Lower lobe of right lung (tissue), 2 donors: ENCODE data around the gene PLTP. TPM values are rescaled to one million over a fixed set of nuclear protein-coding genes. Genes with fewer than 3 reads are reported as not detected.

Source experiments
- ATAC-seq, 2 donors: fragments of 200-7000 bp; cut with Tn5 transposase; one replicate each; pipeline ENCODE4 v1.9.1; 2020 to 2022; ENCODE audit warnings: mild to moderate bottlenecking in 2 of 2, moderate library complexity in 2 of 2
- DNase-seq: peaks from one replicate; pipeline ENCODE4 v3.0.0-alpha.2; 2020
- H3K27ac ChIP-seq: fragments of 200-600 bp; one replicate; pipeline ENCODE4 v1.8.0; 2022
- H3K27me3 ChIP-seq: fragments of 200-600 bp; one replicate; pipeline ENCODE4 v1.8.0; 2022; ENCODE audit warnings: low read depth
- H3K36me3 ChIP-seq: fragments of 200-600 bp; one replicate; pipeline ENCODE4 v1.8.0; 2022; ENCODE audit warnings: mild to moderate bottlenecking
- H3K4me1 ChIP-seq: fragments of 200-600 bp; one replicate; pipeline ENCODE4 v1.8.0; 2022
- H3K4me3 ChIP-seq: fragments of 200-600 bp; one replicate; pipeline ENCODE4 v1.8.0; 2022; ENCODE audit warnings: mild to moderate bottlenecking
- H3K9me3 ChIP-seq: fragments of 200-600 bp; one replicate; pipeline ENCODE4 v1.8.0; 2022
- CTCF ChIP-seq: fragments of 200-600 bp; IDR thresholded peaks from one replicate; pipeline ENCODE4 v1.8.0; 2022; ENCODE audit warnings: antibody characterized with exemption, mild to moderate bottlenecking
- intact Hi-C: fragments of 100-400 bp; cut with DNase I; formaldehyde crosslinking; loops from one replicate; pipeline ENCODE4 v1.11.0; 2022
- total RNA-seq: library from RNA; stranded (reverse); fragmentation: NEBNext Ultra II Directional; extraction: Animal tissue kit (Norgen Biotek cat#: 25700); gene quantifications from one replicate; pipeline ENCODE4 v1.2.1, GENCODE V29; 2021
- donor health status: DM: no; HTN: yes; CAD: no; lungs with severe emphysema.

Gene PLTP
- total RNA-seq, 1 donor from 2014 or later, result 145 TPM

GRCh38 chr20:45850238-45850637 lies 61.7 kb downstream of the PLTP start:
- H3K36me3 ChIP-seq, result peaks cover 66% of the 10 kb centered on the region
- H3K4me3 ChIP-seq, result no peak overlapping the region
- no peaks in the 10 kb centered on the region for H3K9me3 ChIP-seq
- no peaks in the 10 kb centered on the region for H3K27me3 ChIP-seq
- no peak for ATAC-seq
- no peak for DNase-seq
- no peak for TF ChIP-seq CTCF
- H3K27ac ChIP-seq, result no peak overlapping the region
- peaks cover 3% of the 10 kb centered on the region for H3K4me1 ChIP-seq
- intact Hi-C loops, result no loop called here

- Histone ChIP-seq H3K27ac (no peak overlapping the region), H3K27me3 (no peaks in the 10 kb centered on the region), H3K36me3 (peaks cover 70% of the 10 kb centered on the region), H3K9me3 (no peaks in the 10 kb centered on the region), H3K4me3 (no peak overlapping the region), H3K4me1 (no peaks in the 10 kb centered on the region)
- DNase-seq (no peak), ATAC-seq (no peak)
- no peak for TF ChIP-seq CTCF
- intact Hi-C loops, result no loop called here
Observed at GRCh38 chr20:45848969-45849582, 62.9 kb downstream of the PLTP start.

Other genes starting within 250 kb of the PLTP start
- gene WFDC11, start 241.9 kb downstream of the PLTP start, total RNA-seq, result not detected
- gene WFDC13, start 210.1 kb downstream of the PLTP start, total RNA-seq, result not detected
- gene WFDC10B, start 207.1 kb downstream of the PLTP start, total RNA-seq, result 1.2 TPM
- not detected for gene SPINT4, start 189.8 kb downstream of the PLTP start, total RNA-seq
- gene WFDC3, start 120.3 kb downstream of the PLTP start, total RNA-seq, result 3.4 TPM
- gene DNTTIP1, start 120.2 kb downstream of the PLTP start, total RNA-seq, result 30.8 TPM
- gene UBE2C, start 99.5 kb downstream of the PLTP start, total RNA-seq, result 3.5 TPM
- gene TNNC2, start 84.8 kb downstream of the PLTP start, total RNA-seq, result not detected
- 24.1 TPM for gene SNX21, start 78.4 kb downstream of the PLTP start, total RNA-seq
- gene ACOT8, start 54.8 kb downstream of the PLTP start, total RNA-seq, result 25.6 TPM
- 3.0 TPM for gene ZSWIM3, start 54.5 kb downstream of the PLTP start, total RNA-seq
- gene ZSWIM1, start 30.9 kb downstream of the PLTP start, total RNA-seq, result 9.6 TPM
- gene SPATA25, start 24.5 kb downstream of the PLTP start, total RNA-seq, result 1.1 TPM
- gene NEURL2, start 20.9 kb downstream of the PLTP start, total RNA-seq, result 2.4 TPM
- 185 TPM for gene CTSA, start 20.8 kb downstream of the PLTP start, total RNA-seq
- 34.7 TPM for gene PCIF1, start 22.5 kb upstream of the PLTP start, total RNA-seq
- 20.4 TPM for gene ZNF335, start 60.0 kb upstream of the PLTP start, total RNA-seq
- gene MMP9, start 96.8 kb upstream of the PLTP start, total RNA-seq, result 9.4 TPM
- gene SLC12A5, start 117.1 kb upstream of the PLTP start, total RNA-seq, result 1.2 TPM
- gene NCOA5, start 177.8 kb upstream of the PLTP start, total RNA-seq, result 29.4 TPM
- 35.7 TPM for gene CD40, start 206.2 kb upstream of the PLTP start, total RNA-seq